Esophagus muscularis mucosa (tissue), 4 donors: ENCODE data around the gene SAA4. TPM values are rescaled to one million over a fixed set of nuclear protein-coding genes. Genes with fewer than 3 reads are reported as not detected.
"Not testable (repeated sequence)": the region's sequence is repeated elsewhere in the genome, so short reads cannot be mapped to it uniquely, and the experiment has no call there.

Source experiments
- DNase-seq: peaks from one replicate; pipeline ENCODE4 v3.0.0-alpha.2; 2017; ENCODE audit errors: extremely low spot score
- H3K27ac ChIP-seq, 4 donors: fragments of 200-600 bp; sonication (generic); replicated peaks in 1 of 4; 1 replicate in 3 of 4; 2 replicates in 1 of 4; pipeline ENCODE4 v1.5.1; 2016 to 2019; ENCODE audit warnings: mild to moderate bottlenecking in 1 of 4
- H3K27me3 ChIP-seq, 4 donors: fragments of 200-600 bp; sonication (generic); one replicate each; pipeline versions ENCODE4 v1.5.1 to v1.6.0; 2016 to 2019
- H3K36me3 ChIP-seq, 4 donors: fragments of 200-600 bp; sonication (generic); one replicate each; pipeline ENCODE4 v1.5.1; 2016 to 2019
- H3K4me1 ChIP-seq, 4 donors: fragments of 200-600 bp; sonication (generic); one replicate each; pipeline ENCODE4 v1.5.1; 2016 to 2019
- H3K4me3 ChIP-seq, 4 donors: fragments of 200-600 bp; sonication (generic); 1 replicate in 2 of 4; 2 replicates in 2 of 4; pipeline ENCODE4 v1.5.1; 2016 to 2019; ENCODE audit warnings: mild to moderate bottlenecking in 4 of 4, moderate library complexity in 1 of 4
- H3K9me3 ChIP-seq, 4 donors: fragments of 200-600 bp; sonication (generic); 1 replicate in 3 of 4; 2 replicates in 1 of 4; pipeline ENCODE4 v1.5.1; 2016 to 2019
- EP300 ChIP-seq: sonication (generic); formaldehyde crosslinking; IDR thresholded peaks from one replicate; pipeline ENCODE4 v1.6.1; 2017; ENCODE audit warnings: antibody characterized with exemption
- POLR2A ChIP-seq: fragments of 450-650 bp; IDR thresholded peaks from one replicate; pipeline ENCODE4 v1.6.1; 2017; ENCODE audit warnings: antibody characterized with exemption, moderate library complexity, mild to moderate bottlenecking, low read depth
- POLR2AphosphoS5 ChIP-seq, 2 donors: sonication (generic); formaldehyde crosslinking; IDR thresholded peaks; one replicate each; pipeline ENCODE4 v1.6.1; 2017; ENCODE audit warnings: antibody characterized with exemption in 2 of 2
- WGBS: methylation state at CpG from one replicate; pipeline ENCODE4 v1.1.5; 2018; 5-methylcytosine and 5-hydroxymethylcytosine counted together
- intact Hi-C: fragments of 100-400 bp; cut with DNase I; formaldehyde crosslinking; loops from one replicate; pipeline ENCODE4 v1.15.1; 2023
- total RNA-seq, 4 donors: library from RNA; depleted of rRNA; stranded (reverse); fragments of >200 nt; gene quantifications; one replicate each; pipeline versions ENCODE4 v1.1.0 to v1.2.1, GENCODE V29; 2016
- TF ChIP-seq, protein P1 (sequence below), 3 experiments: fragments of 200-600 bp in 2 of 3; fragments of 450-650 bp in 1 of 3; sonication (generic) in 2 of 3; IDR thresholded peaks; one replicate each; pipeline ENCODE4 v1.5.1; 2017 to 2019; ENCODE audit warnings: antibody characterized with exemption in 3 of 3, mild to moderate bottlenecking in 2 of 3, moderate library complexity in 1 of 3

Gene SAA4
- total RNA-seq, 4 donors from 2014 or later: not detected

DNA sequence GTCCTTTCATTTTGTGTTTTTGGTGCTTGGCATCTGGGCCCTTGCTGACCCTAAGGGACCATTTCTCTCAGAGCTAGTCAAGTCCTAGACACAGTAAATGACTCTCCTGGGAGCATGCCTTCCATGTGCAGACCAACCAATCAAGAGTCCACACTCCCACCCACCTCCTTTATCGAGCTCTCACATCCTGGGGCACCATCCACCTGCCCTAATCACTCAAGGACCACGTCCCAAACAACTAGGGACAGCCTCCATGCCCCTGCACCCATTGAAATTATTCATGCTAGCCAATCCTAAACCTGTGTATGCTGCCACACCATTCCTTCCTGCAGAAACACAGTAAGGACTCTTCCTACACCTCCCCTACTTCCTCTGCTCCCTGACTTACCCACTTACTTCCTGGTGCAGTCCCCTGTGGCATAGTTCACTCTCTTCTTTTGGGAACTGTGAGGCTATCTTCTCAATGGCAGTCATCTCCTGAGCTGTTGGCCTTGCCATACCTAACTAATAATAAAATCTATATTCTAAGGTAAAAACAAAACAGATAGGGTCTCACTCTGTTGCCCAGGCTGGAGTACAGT lies 18.3 kb upstream of the SAA4 start:
- Histone ChIP-seq H3K4me3 (no peak overlapping the region), H3K9me3 (no peaks in the 10 kb centered on the region), H3K4me1 (no peaks in the 10 kb centered on the region), H3K27me3 (peaks cover 0 to 8% (median 0%) of the 10 kb centered on the region in 4 donors), H3K27ac (no peak overlapping the region), H3K36me3 (no peaks in the 10 kb centered on the region)
- DNase-seq: no peak
- TF ChIP-seq, protein P1, sequence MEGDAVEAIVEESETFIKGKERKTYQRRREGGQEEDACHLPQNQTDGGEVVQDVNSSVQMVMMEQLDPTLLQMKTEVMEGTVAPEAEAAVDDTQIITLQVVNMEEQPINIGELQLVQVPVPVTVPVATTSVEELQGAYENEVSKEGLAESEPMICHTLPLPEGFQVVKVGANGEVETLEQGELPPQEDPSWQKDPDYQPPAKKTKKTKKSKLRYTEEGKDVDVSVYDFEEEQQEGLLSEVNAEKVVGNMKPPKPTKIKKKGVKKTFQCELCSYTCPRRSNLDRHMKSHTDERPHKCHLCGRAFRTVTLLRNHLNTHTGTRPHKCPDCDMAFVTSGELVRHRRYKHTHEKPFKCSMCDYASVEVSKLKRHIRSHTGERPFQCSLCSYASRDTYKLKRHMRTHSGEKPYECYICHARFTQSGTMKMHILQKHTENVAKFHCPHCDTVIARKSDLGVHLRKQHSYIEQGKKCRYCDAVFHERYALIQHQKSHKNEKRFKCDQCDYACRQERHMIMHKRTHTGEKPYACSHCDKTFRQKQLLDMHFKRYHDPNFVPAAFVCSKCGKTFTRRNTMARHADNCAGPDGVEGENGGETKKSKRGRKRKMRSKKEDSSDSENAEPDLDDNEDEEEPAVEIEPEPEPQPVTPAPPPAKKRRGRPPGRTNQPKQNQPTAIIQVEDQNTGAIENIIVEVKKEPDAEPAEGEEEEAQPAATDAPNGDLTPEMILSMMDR (IDR thresholded peaks at IDR 0.05): no peak
- TF ChIP-seq POLR2AphosphoS5 (IDR thresholded peaks at IDR 0.05) (no peak), EP300 (no peak), POLR2A (no peak)
- 60% methylated on average over 2 of the region's 2 CpGs for WGBS
- intact Hi-C loops: no loop called here

DNA sequence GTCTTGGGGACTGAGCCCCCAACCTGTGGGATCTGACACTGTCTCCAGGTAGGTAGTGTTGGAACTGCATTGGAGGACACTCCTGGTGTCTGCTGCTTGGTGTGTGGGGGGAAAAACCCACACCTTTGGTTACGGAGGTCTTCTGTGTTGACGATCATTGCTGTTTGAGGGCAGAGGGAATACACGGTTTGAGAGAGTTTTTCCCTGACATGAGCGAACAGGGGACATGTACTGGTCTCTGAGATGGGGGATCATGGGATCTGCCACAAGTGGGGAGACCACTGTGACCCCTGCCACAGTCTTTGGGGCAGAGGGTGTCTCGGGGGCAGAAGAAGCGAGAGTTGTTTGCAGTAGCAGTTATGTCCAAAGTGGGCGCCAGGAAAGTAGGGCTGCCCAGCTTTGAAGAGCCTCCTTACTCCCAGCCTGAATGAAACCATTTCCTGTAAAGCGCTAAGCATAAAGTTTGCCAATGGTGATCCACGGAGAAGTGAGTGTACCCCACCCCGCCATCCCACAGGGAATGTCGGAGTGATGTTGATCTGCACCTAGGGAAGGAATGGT lies 17.3 kb upstream of the SAA4 start:
- TF ChIP-seq EP300: no peak
- TF ChIP-seq POLR2A: no peak
- TF ChIP-seq, protein P1 (IDR thresholded peaks at IDR 0.05): no peak
- 82% methylated on average over 9 of the region's 11 CpGs for WGBS
- H3K27ac ChIP-seq: no peak overlapping the region
- intact Hi-C loops: no loop called here
- no peaks in the 10 kb centered on the region for H3K4me1 ChIP-seq
- H3K27me3 ChIP-seq: peaks cover 0 to 8% (median 0%) of the 10 kb centered on the region in 4 donors
- H3K4me3 ChIP-seq: no peak overlapping the region
- H3K36me3 ChIP-seq: no peaks in the 10 kb centered on the region
- H3K9me3 ChIP-seq: no peaks in the 10 kb centered on the region
- peak; percentile 86 for DNase-seq

DNA sequence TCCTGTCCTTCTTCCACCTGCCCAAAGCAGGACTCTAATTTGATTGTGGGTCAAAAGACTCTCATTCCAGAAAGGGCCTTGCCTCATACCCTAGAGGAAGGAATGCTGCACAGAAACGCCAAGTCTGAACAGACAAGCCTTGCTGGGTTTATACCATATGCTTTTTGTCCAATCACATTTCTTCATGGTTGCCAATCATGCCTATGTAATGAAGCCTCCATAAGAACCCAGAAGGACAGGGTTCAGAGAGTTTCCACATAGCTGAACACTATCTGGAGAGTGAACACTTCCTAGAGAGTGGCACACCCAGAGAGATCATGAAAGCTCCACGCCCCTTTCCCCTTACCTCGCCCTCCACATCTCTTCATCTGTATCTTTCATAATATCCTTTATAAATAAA lies 16.6 kb upstream of the SAA4 start:
- TF ChIP-seq POLR2A (no peak), EP300 (no peak), POLR2AphosphoS5 (IDR thresholded peaks at IDR 0.05) (no peak)
- TF ChIP-seq, protein P1 (IDR thresholded peaks at IDR 0.05): no peak
- intact Hi-C loops: no loop called here
- Histone ChIP-seq H3K27me3 (peaks cover 0 to 8% (median 0%) of the 10 kb centered on the region in 4 donors), H3K36me3 (no peaks in the 10 kb centered on the region), H3K4me3 (no peak overlapping the region), H3K9me3 (no peaks in the 10 kb centered on the region), H3K4me1 (no peaks in the 10 kb centered on the region), H3K27ac (no peak overlapping the region)
- no peak for DNase-seq
- WGBS: 88% methylated on average over 3 of the region's 3 CpGs

DNA sequence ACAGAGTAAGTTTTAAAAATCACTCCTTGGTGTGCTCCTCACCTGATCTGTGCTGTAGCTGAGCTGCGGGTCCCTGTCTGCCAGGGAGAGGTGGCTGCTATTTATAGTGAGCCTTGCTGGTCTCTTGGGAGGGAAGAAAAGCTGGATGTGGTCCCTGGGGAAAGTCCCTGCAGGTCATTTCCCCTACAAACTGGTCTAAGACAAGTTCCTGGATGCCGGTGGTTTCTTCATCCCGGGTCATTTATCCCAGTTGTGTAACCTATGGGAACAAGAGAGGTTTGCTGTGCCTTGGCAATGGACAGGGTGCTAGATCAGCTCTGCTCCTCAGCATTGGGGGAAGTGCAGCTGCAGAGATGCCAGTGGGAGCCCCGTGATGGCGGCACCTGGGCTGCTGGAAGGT lies 12.0 kb upstream of the SAA4 start, which contains the start of gene SAA2:
TSS of gene SAA2 (minus strand) at position 108 of the 400 bp plus-strand sequence. CDS start 657 bp downstream, outside the sequence.
- no peak for TF ChIP-seq EP300
- Histone ChIP-seq H3K27ac (no peak within 1 kb of the TSS), H3K27me3 (no peaks in the 10 kb centered on the region), H3K36me3 (no peaks in the 10 kb centered on the region), H3K4me1 (no peaks in the 10 kb centered on the region), H3K4me3 (no peak within 1 kb of the TSS), H3K9me3 (no peaks in the 10 kb centered on the region)
- 80% methylated on average over 2 of the region's 5 CpGs for WGBS
- intact Hi-C loops: no loop called here
- DNase-seq: no peak

DNA sequence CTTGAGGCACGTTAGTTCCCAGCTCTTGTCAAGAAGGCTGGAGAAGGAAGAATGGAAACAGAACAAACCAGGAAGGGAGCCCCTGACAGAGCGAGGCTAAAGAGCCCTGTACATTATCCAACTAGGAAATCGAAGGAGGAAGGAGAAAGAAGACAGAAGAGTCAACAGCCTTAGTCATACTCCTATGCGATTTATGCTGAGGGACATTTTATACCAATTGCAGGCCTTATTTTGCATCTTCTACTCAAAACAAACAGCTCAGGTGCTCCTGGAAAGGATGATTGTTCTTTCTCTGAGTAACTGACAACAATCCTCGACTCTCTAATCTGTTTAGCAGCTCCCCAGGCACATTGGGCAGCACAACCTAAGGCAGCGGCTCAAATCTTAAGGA lies 10.6 kb upstream of the SAA4 start:
- H3K9me3 ChIP-seq, H3K4me1 ChIP-seq, intact Hi-C loops, H3K27me3 ChIP-seq, DNase-seq, H3K36me3 ChIP-seq, H3K27ac ChIP-seq, H3K4me3 ChIP-seq: not testable (repeated sequence)
- WGBS: 65% methylated on average over 2 of the region's 6 CpGs

DNA sequence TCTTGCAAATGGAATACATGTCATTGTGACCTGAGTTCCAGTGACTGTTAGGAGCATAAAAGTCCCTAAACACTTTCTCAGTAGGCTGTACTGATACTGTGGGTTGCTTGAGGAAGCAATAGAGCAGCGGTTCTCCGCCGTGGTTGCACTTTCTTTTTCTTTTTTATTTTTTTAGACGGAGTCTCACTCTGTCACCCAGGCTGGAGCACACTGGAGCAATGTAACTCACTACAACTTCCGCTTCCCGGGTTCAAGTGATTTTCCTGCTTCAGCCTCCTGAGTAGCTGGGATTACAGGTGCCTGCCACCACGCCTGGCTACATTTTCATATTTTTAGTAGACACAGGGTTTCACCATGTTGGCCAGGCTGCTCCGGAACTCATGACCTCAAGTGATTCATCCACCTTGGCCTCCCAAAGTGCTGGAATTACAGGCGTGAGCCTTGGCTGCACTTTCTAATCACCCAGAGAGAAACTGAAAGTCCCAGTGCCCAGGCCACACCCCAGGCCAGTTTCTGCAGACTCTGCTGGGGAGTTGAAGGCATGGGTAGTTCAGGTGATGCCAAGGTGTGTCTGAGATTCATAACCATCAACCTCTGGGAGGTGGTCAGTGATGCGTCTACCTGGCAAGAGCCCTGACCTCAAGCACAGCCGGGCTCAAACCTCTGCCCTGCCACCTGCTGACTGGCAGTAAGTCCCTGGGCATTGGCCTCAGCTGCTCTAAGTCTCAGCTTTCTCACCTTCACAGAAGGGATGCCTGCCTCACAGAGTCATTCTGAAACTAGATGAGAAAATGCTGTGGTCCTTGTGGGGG lies 10.0 kb upstream of the SAA4 start:
- H3K4me3 ChIP-seq, H3K9me3 ChIP-seq, H3K27me3 ChIP-seq, intact Hi-C loops, DNase-seq, H3K36me3 ChIP-seq, H3K27ac ChIP-seq, H3K4me1 ChIP-seq: not testable (repeated sequence)
- 81% methylated on average over 10 of the region's 11 CpGs for WGBS
